Thyroid gland (tissue), 4 donors: ENCODE data around the gene GLRX5.

Experiments used
- POLR2A ChIP-seq, 2 donors: fragments of 450-650 bp; IDR thresholded peaks; one replicate each; pipeline ENCODE4 v1.6.1; 2017; ENCODE audit warnings: antibody characterized with exemption in 2 of 2, mild to moderate bottlenecking in 2 of 2, moderate library complexity in 1 of 2
- TF ChIP-seq, protein P1 (sequence below), 6 experiments: fragments of 200-600 bp in 3 of 6; fragments of 450-650 bp in 3 of 6; sonication (generic) in 3 of 6; IDR thresholded peaks; one replicate each; pipeline ENCODE4 v1.5.1; 2016 to 2019; ENCODE audit warnings: antibody characterized with exemption in 6 of 6, mild to moderate bottlenecking in 2 of 6, inconsistent platforms in 1 of 6, moderate library complexity in 1 of 6

DNA sequence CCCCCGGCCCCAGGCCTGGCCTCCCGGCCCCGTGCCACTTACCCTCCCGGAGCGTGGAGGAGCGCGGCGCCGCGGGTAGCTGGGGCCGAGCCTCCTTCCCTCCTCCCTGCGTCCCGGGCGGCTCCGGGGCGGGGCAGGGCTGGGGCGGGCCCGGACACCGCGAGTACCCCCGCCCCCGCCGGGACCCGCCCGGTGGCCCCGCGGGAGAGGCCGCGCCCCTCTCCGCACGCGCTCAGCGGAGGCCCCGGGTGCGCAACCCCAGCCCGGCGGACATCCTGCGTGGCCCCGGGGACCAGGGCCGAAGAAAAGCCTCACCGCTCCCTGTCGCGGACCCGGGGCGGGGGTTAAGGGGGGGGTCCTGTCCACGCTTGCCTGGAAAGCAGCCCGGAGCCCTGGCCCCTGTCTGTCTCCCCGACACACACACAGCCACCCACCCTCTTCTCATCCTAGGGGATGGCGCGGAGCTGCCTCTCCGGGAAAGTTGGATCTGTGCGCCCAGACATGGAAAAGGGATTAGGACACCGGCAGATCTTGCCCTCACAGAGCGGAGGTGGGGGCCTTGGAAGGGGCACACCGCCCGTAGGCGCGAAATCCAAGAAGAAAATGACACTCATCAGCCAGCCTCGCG, 18.2 kb upstream of the GLRX5 start, which contains the start of gene SYNE3:
- TF ChIP-seq, protein P1, sequence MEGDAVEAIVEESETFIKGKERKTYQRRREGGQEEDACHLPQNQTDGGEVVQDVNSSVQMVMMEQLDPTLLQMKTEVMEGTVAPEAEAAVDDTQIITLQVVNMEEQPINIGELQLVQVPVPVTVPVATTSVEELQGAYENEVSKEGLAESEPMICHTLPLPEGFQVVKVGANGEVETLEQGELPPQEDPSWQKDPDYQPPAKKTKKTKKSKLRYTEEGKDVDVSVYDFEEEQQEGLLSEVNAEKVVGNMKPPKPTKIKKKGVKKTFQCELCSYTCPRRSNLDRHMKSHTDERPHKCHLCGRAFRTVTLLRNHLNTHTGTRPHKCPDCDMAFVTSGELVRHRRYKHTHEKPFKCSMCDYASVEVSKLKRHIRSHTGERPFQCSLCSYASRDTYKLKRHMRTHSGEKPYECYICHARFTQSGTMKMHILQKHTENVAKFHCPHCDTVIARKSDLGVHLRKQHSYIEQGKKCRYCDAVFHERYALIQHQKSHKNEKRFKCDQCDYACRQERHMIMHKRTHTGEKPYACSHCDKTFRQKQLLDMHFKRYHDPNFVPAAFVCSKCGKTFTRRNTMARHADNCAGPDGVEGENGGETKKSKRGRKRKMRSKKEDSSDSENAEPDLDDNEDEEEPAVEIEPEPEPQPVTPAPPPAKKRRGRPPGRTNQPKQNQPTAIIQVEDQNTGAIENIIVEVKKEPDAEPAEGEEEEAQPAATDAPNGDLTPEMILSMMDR (IDR thresholded peaks at IDR 0.05): no peak
- TF ChIP-seq POLR2A (IDR thresholded peaks at IDR 0.05): no peak
